Upper lobe of left lung (tissue), 6 donors: Measurements from ENCODE around the gene NOP9. TPM values are rescaled to one million over a fixed set of nuclear protein-coding genes. Genes with fewer than 3 reads are reported as not detected.

ENCODE experiments used
- ATAC-seq, 2 donors: fragments of 200-7000 bp; cut with Tn5 transposase; one replicate each; pipeline ENCODE4 v1.9.1; 2022; ENCODE audit warnings: mild to moderate bottlenecking in 2 of 2, moderate library complexity in 2 of 2; ENCODE audit not compliant: low FRiP score in 2 of 2
- DNase-seq, 2 donors: peaks; one replicate each; pipeline ENCODE4 v3.0.0-alpha.2; 2019 to 2020
- H3K27ac ChIP-seq, 4 donors: fragments of 200-600 bp; sonication (generic); one replicate each; pipeline ENCODE4 v1.5.1; 2016 to 2019
- H3K27me3 ChIP-seq, 4 donors: fragments of 200-600 bp; sonication (generic); one replicate each; pipeline ENCODE4 v1.5.1; 2017 to 2019
- H3K36me3 ChIP-seq, 4 donors: fragments of 200-600 bp; sonication (generic); one replicate each; pipeline ENCODE4 v1.5.1; 2016 to 2019
- H3K4me1 ChIP-seq, 4 donors: fragments of 200-600 bp; sonication (generic); one replicate each; pipeline ENCODE4 v1.5.1; 2018 to 2019
- H3K4me3 ChIP-seq, 4 donors: fragments of 200-600 bp; sonication (generic); one replicate each; pipeline ENCODE4 v1.5.1; 2017 to 2019; ENCODE audit warnings: mild to moderate bottlenecking in 2 of 4, moderate library complexity in 1 of 4
- H3K9me3 ChIP-seq, 4 donors: fragments of 200-600 bp; sonication (generic); one replicate each; pipeline ENCODE4 v1.5.1; 2018 to 2019
- EP300 ChIP-seq, 4 donors: sonication (generic); formaldehyde crosslinking; IDR thresholded peaks; one replicate each; pipeline ENCODE4 v1.5.1; 2017; ENCODE audit warnings: antibody characterized with exemption in 4 of 4, control low read depth in 2 of 4
- POLR2A ChIP-seq, 4 donors: fragments of 450-650 bp; IDR thresholded peaks; one replicate each; pipeline ENCODE4 v1.5.1; 2016 to 2017; ENCODE audit warnings: antibody characterized with exemption in 4 of 4, mild to moderate bottlenecking in 2 of 4
- POLR2AphosphoS5 ChIP-seq, 2 donors: sonication (generic); formaldehyde crosslinking; IDR thresholded peaks; one replicate each; pipeline ENCODE4 v1.5.1; 2017; ENCODE audit warnings: antibody characterized with exemption in 2 of 2
- WGBS, 2 donors: methylation state at CpG; one replicate each; pipeline ENCODE4 v1.1.5; 2017 to 2018; 5-methylcytosine and 5-hydroxymethylcytosine counted together
- total RNA-seq, 6 donors: library from RNA; depleted of rRNA in 4 of 6; stranded (reverse); fragments of >200 nt in 4 of 6; gene quantifications; one replicate each; pipeline versions ENCODE4 v1.1.0 to v1.2.1, GENCODE V29; 2016 to 2021
- TF ChIP-seq, protein P1 (sequence below), 6 experiments: fragments of 450-650 bp in 4 of 6; fragments of 200-600 bp in 2 of 6; sonication (generic) in 2 of 6; IDR thresholded peaks; one replicate each; pipeline ENCODE4 v1.5.1; 2016 to 2019; ENCODE audit warnings: antibody characterized with exemption in 6 of 6
- donor health status: DM: no; HTN: no; CAD: no; lungs with moderate emphysema.
- donor health status: DM: no; HTN: yes; CAD: no; lungs with severe emphysema.

NOP9 gene
- total RNA-seq, 6 donors from 2014 or later = 13.3 to 31.4 (median 22.6) TPM

- no peaks in the 10 kb centered on the region for H3K27me3 ChIP-seq
- ATAC-seq (no peak), DNase-seq (no peak)
- WGBS, 2 donors = 77 to 91% methylated on average over 2 to 4 of the region's 4 CpGs
- H3K9me3 ChIP-seq = no peaks in the 10 kb centered on the region
- H3K27ac ChIP-seq = no peak overlapping the region
- H3K36me3 ChIP-seq = peaks cover 0 to 13% (median 5%) of the 10 kb centered on the region in 4 donors
- H3K4me3 ChIP-seq = no peak overlapping the region
- TF ChIP-seq POLR2A (IDR thresholded peaks at IDR 0.05) (no peak), EP300 (IDR thresholded peaks at IDR 0.05) (no peak), POLR2AphosphoS5 (IDR thresholded peaks at IDR 0.05) (no peak)
- TF ChIP-seq, protein P1, sequence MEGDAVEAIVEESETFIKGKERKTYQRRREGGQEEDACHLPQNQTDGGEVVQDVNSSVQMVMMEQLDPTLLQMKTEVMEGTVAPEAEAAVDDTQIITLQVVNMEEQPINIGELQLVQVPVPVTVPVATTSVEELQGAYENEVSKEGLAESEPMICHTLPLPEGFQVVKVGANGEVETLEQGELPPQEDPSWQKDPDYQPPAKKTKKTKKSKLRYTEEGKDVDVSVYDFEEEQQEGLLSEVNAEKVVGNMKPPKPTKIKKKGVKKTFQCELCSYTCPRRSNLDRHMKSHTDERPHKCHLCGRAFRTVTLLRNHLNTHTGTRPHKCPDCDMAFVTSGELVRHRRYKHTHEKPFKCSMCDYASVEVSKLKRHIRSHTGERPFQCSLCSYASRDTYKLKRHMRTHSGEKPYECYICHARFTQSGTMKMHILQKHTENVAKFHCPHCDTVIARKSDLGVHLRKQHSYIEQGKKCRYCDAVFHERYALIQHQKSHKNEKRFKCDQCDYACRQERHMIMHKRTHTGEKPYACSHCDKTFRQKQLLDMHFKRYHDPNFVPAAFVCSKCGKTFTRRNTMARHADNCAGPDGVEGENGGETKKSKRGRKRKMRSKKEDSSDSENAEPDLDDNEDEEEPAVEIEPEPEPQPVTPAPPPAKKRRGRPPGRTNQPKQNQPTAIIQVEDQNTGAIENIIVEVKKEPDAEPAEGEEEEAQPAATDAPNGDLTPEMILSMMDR (IDR thresholded peaks at IDR 0.05) = no peak
- H3K4me1 ChIP-seq = peaks cover 0 to 19% (median 9%) of the 10 kb centered on the region in 4 donors
These were observed 38.9 kb upstream of the NOP9 start for GRCh38 chr14:24260780-24261157.

GRCh38 chr14:24261256-24261968, 38.2 kb upstream of the NOP9 start:
- DNase-seq (peak in 1 of 2 donors; percentile 50), ATAC-seq (no peak)
- WGBS, 2 donors = 94 to 96% methylated on average over 20 of the region's 20 CpGs
- no peak overlapping the region for H3K27ac ChIP-seq
- H3K9me3 ChIP-seq = no peaks in the 10 kb centered on the region
- H3K4me3 ChIP-seq = no peak overlapping the region
- no peaks in the 10 kb centered on the region for H3K27me3 ChIP-seq
- TF ChIP-seq POLR2AphosphoS5 (IDR thresholded peaks at IDR 0.05) = no peak
- TF ChIP-seq, protein P1 (IDR thresholded peaks at IDR 0.05) = no peak
- no peak for TF ChIP-seq POLR2A (IDR thresholded peaks at IDR 0.05)
- no peak for TF ChIP-seq EP300 (IDR thresholded peaks at IDR 0.05)
- peaks cover 0 to 19% (median 9%) of the 10 kb centered on the region in 4 donors for H3K4me1 ChIP-seq
- peaks cover 4 to 19% (median 12%) of the 10 kb centered on the region in 4 donors for H3K36me3 ChIP-seq

GRCh38 chr14:24261969-24262327, 37.7 kb upstream of the NOP9 start:
- peak in 1 of 2 donors; percentile 58 for DNase-seq
- 85 to 93% methylated on average over 14 to 19 of the region's 19 CpGs for WGBS, 2 donors
- Histone ChIP-seq H3K27me3 (no peaks in the 10 kb centered on the region), H3K9me3 (no peaks in the 10 kb centered on the region), H3K36me3 (peaks cover 6 to 24% (median 17%) of the 10 kb centered on the region in 4 donors), H3K27ac (no peak overlapping the region), H3K4me1 (peaks cover 0 to 19% (median 9%) of the 10 kb centered on the region in 4 donors), H3K4me3 (no peak overlapping the region)
- ATAC-seq = no peak
- TF ChIP-seq, protein P1 (IDR thresholded peaks at IDR 0.05) = no peak
- TF ChIP-seq POLR2A (IDR thresholded peaks at IDR 0.05) (no peak), POLR2AphosphoS5 (IDR thresholded peaks at IDR 0.05) (no peak), EP300 (IDR thresholded peaks at IDR 0.05) (no peak)

DNA sequence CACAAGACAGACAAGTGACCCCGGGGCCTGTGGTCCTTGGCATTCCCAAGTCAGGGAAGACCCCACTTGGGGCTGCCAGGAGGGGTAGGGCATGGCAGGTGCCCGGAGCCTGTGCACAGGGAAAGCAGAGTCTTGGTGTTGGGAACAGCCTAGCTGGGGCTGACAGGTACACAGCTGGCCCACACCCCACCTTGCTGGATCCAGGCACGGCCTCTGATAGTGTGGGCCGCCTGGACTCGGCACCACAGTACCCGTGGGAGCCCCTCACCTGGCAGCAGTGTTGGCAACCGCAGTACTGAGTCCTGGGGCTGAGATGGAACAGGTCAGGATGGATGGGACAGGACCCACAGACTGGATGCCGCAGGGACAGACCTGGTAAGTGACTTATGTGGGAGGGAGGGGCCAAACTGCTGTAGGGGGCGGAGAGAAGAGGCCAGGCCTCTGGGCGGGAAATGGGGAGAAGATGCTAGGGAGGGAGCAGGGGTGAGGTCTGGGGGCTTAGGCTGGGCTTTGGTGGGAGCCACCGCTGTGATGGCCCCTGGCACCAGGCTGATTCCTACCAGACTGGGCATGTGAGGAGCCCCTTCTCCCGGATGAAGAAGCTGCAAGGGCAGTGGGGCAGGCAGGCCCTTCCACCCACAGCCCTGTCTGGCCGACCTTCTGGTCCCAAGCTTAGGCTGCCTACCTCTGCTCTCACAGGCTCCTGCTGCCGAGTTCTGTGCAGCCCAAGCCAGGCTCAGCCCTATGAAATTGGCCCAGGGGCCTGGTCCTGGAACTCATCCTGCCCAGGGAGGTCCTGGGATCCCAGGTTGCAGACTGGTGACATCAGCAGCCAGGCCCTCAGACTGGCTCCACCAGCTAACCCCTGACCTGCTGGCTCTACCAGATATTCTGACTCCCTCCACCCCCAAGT, 36.6 kb upstream of the NOP9 start, which contains the start of gene TGM1:
TSS of gene TGM1 (minus strand) at position 357 of the 913 bp plus-strand sequence. CDS start 825 bp downstream, outside the sequence.
- WGBS, 2 donors = 79 to 92% methylated on average over 5 to 13 of the region's 14 CpGs

More for the DNA sequence above, 36.6 kb upstream of the NOP9 start, which contains the start of gene TGM1:
- Histone ChIP-seq H3K9me3 (no peaks in the 10 kb centered on the region), H3K27ac (no peak within 1 kb of the TSS), H3K36me3 (peaks cover 7 to 36% (median 27%) of the 10 kb centered on the region in 4 donors), H3K4me3 (no peak within 1 kb of the TSS), H3K27me3 (no peaks in the 10 kb centered on the region), H3K4me1 (peaks cover 0 to 19% (median 9%) of the 10 kb centered on the region in 4 donors)
- TF ChIP-seq POLR2A (IDR thresholded peaks at IDR 0.05) (no peak), EP300 (IDR thresholded peaks at IDR 0.05) (no peak), POLR2AphosphoS5 (IDR thresholded peaks at IDR 0.05) (no peak)
- TF ChIP-seq, protein P1 (IDR thresholded peaks at IDR 0.05) = no peak
- ATAC-seq = no peak
- peak in 1 of 2 donors; percentile 48 for DNase-seq
